Fibroblast of lung (primary cell): ENCODE data around the gene PRPF40B. TPM values are rescaled to one million over a fixed set of nuclear protein-coding genes. Genes with fewer than 3 reads are reported as not detected.

Experiments
- DNase-seq, 2 donors: peaks; one replicate each; pipeline versions ENCODE4 v3.0.0 to v3.0.0-alpha.2; 2010; ENCODE audit warnings: low read depth in 2 of 2
- H2AFZ ChIP-seq: 2 replicates; pipeline ENCODE4 v1.5.1; 2012; ENCODE audit warnings: low read length, control low read depth, inconsistent platforms
- H3K27ac ChIP-seq: 2 replicates; pipeline ENCODE4 v1.5.1; 2011; ENCODE audit warnings: low read length, control low read depth; ENCODE audit not compliant: insufficient read depth
- H3K27me3 ChIP-seq: 2 replicates; pipeline ENCODE4 v1.5.1; 2011; ENCODE audit warnings: mild to moderate bottlenecking, low read length; ENCODE audit not compliant: control insufficient read depth, insufficient read depth
- H3K36me3 ChIP-seq: 2 replicates; pipeline ENCODE4 v1.5.1; 2011; ENCODE audit warnings: low read length; ENCODE audit not compliant: control insufficient read depth, insufficient read depth
- H3K4me1 ChIP-seq: 2 replicates; pipeline ENCODE4 v1.5.1; 2011; ENCODE audit warnings: low read length; ENCODE audit not compliant: control insufficient read depth, insufficient read depth; ENCODE audit errors: extremely low read depth
- H3K4me2 ChIP-seq: 2 replicates; pipeline ENCODE4 v1.5.1; 2011; ENCODE audit warnings: low read length, control low read depth; ENCODE audit not compliant: insufficient read depth; ENCODE audit errors: extremely low read depth
- H3K4me3 ChIP-seq, 4 experiments: fragments of 200-600 bp in 1 of 4; sonication (generic) in 1 of 4; replicated peaks in 1 of 4; 2 replicates each; pipeline ENCODE4 v1.5.1; 2011 to 2016; ENCODE audit warnings: low read length in 4 of 4, low read depth in 3 of 4, mild to moderate bottlenecking in 3 of 4, control low read depth in 2 of 4, inconsistent platforms in 1 of 4, mixed read lengths in 1 of 4; ENCODE audit not compliant: insufficient read depth in 1 of 4; ENCODE audit errors: control extremely low read depth in 1 of 4
- H3K79me2 ChIP-seq: 2 replicates; pipeline ENCODE4 v1.5.1; 2012; ENCODE audit warnings: mild to moderate bottlenecking, low read length, inconsistent platforms; ENCODE audit not compliant: control insufficient read depth, insufficient read depth
- H3K9ac ChIP-seq: 2 replicates; pipeline ENCODE4 v1.5.1; 2011; ENCODE audit warnings: mild to moderate bottlenecking, low read length, control low read depth; ENCODE audit not compliant: insufficient read depth
- H3K9me3 ChIP-seq: 2 replicates; pipeline ENCODE4 v1.5.1; 2012; ENCODE audit warnings: low read depth, low read length; ENCODE audit not compliant: control insufficient read depth, insufficient read depth
- H4K20me1 ChIP-seq: 2 replicates; pipeline ENCODE4 v1.5.1; 2011; ENCODE audit warnings: low read length; ENCODE audit not compliant: control insufficient read depth, insufficient read depth; ENCODE audit errors: extremely low read depth
- EZH2 ChIP-seq: IDR thresholded peaks from 2 replicates; pipeline ENCODE4 v1.5.1; 2012; ENCODE audit warnings: low read length, control low read depth, mild to moderate bottlenecking; ENCODE audit errors: missing control alignments
- polyA plus RNA-seq, 2 donors: library from polyadenylated mRNA; depleted of rRNA in 1 of 2; stranded (reverse) in 1 of 2; unstranded in 1 of 2; fragments of >200 nt; gene quantifications; 2 replicates each; pipeline ENCODE4 v1.2.1, GENCODE V29; 2011 to 2012; ENCODE audit warnings: missing spikeins in 1 of 2
- total RNA-seq: library from RNA; depleted of rRNA; stranded (reverse); fragments of >200 nt; gene quantifications from 2 replicates; pipeline ENCODE4 v1.2.1, GENCODE V29; 2014
- TF ChIP-seq, protein P1 (sequence below), 2 donors: IDR thresholded peaks in 1 of 2; conservative IDR thresholded peaks in 1 of 2; 1 replicate in 1 of 2; 2 replicates in 1 of 2; pipeline ENCODE4 v1.5.1; 2011 to 2012; ENCODE audit warnings: low read length in 2 of 2, control low read depth in 1 of 2, inconsistent platforms in 1 of 2, low read depth in 1 of 2, mild to moderate bottlenecking in 1 of 2

PRPF40B gene
- total and polyA plus RNA-seq, 2 donors (not counting 1 experiment from before 2014, with no cell fraction given) = 6.4 to 11.7 TPM

DNA sequence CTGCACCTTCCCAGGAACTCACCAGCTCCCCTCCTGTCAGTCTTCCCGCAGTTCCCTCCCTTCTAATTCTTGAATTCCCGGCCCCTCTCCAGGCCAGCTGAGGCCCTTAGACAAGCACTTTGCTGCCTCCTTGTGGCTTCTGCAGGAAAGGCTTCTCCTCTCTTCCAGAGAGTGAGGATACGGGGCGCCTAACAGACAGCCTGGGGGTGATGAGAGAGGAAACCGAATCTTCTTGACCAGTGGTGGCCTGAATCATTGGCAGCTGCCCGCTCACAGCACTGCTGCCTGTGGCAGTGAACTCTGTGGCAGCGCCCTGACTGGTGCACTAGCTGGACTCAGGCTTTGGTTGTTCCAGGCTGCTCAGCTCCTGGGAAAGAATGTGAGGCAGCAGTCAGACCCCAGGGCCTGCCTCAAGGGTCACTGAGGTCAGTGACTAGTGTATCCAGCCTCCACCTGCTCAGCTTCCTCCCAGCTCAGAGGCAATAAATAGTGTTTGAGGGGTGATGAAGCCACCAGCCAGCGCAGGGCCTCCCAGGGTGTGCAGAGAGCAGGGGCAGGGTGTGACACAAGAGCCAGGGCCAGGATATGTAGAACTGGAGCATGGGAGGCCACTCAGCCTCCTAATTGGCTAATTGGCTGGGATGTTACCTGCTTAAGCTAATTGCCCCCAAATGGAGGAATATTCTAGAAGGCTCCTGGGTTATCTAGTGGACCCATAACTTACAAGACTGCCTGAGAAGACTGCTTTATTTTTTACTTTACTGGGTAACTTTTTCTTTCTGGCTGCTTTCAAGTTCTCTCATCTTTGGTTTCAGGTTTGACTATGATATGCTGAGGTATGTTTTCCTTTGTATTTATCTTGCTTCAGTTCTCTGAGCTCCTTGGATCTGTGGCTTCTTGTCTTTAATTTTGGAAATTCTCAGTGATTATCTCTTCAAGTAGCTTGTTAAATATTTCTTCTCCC lies 42.5 kb upstream of the PRPF40B start:
- H3K27ac ChIP-seq = no peak overlapping the region
- H2AFZ ChIP-seq = no peak overlapping the region
- DNase-seq = peak; percentile 63 to 73
- H3K4me1 ChIP-seq = no peaks in the 10 kb centered on the region
- H4K20me1 ChIP-seq = no peaks in the 10 kb centered on the region
- no peak overlapping the region for H3K9ac ChIP-seq
- H3K79me2 ChIP-seq = no peaks in the 10 kb centered on the region
- no peak for TF ChIP-seq EZH2
- TF ChIP-seq, protein P1, sequence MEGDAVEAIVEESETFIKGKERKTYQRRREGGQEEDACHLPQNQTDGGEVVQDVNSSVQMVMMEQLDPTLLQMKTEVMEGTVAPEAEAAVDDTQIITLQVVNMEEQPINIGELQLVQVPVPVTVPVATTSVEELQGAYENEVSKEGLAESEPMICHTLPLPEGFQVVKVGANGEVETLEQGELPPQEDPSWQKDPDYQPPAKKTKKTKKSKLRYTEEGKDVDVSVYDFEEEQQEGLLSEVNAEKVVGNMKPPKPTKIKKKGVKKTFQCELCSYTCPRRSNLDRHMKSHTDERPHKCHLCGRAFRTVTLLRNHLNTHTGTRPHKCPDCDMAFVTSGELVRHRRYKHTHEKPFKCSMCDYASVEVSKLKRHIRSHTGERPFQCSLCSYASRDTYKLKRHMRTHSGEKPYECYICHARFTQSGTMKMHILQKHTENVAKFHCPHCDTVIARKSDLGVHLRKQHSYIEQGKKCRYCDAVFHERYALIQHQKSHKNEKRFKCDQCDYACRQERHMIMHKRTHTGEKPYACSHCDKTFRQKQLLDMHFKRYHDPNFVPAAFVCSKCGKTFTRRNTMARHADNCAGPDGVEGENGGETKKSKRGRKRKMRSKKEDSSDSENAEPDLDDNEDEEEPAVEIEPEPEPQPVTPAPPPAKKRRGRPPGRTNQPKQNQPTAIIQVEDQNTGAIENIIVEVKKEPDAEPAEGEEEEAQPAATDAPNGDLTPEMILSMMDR (conservative IDR thresholded peaks at IDR 0.05 in 1 of 2, IDR thresholded peaks at IDR 0.05 in 1 of 2; ENCODE audit: low read depth in 1 of 2, low read length in 2 of 2) = peak; percentile 91 to 97
- H3K27me3 ChIP-seq = no peaks in the 10 kb centered on the region
- no peak overlapping the region for H3K4me3 ChIP-seq
- no peak overlapping the region for H3K4me2 ChIP-seq
- H3K36me3 ChIP-seq = no peaks in the 10 kb centered on the region
- H3K9me3 ChIP-seq = no peaks in the 10 kb centered on the region

DNA sequence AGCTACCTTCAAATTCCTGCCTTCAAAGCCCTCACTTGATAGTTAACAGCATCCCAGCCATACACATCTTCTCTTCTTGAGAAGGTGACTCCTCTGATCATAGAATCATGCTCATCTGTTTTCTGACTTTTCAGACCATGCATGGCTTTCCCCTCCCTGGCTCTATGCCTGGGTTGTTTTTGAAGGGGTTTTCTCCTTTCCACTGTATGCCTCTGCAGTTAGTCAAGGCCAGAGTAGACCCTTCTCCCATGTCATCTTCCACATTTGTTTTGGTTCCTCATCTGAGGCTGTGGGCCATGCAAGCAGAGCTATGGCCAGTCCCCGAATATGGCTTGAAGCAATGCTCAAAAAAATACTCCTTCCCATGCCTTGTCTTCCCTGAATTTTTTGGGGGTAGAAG lies 41.2 kb upstream of the PRPF40B start:
- H4K20me1 ChIP-seq = no peaks in the 10 kb centered on the region
- no peaks in the 10 kb centered on the region for H3K36me3 ChIP-seq
- H3K9me3 ChIP-seq = no peaks in the 10 kb centered on the region
- H3K9ac ChIP-seq = no peak overlapping the region
- no peaks in the 10 kb centered on the region for H3K4me1 ChIP-seq
- H3K79me2 ChIP-seq = no peaks in the 10 kb centered on the region
- no peak overlapping the region for H3K27ac ChIP-seq
- H2AFZ ChIP-seq = no peak overlapping the region
- DNase-seq = no peak
- no peaks in the 10 kb centered on the region for H3K27me3 ChIP-seq
- H3K4me2 ChIP-seq = no peak overlapping the region
- no peak for TF ChIP-seq EZH2
- TF ChIP-seq, protein P1 (conservative IDR thresholded peaks at IDR 0.05 in 1 of 2, IDR thresholded peaks at IDR 0.05 in 1 of 2; ENCODE audit: low read depth in 1 of 2, low read length in 2 of 2) = no peak
- H3K4me3 ChIP-seq = no peak overlapping the region

DNA sequence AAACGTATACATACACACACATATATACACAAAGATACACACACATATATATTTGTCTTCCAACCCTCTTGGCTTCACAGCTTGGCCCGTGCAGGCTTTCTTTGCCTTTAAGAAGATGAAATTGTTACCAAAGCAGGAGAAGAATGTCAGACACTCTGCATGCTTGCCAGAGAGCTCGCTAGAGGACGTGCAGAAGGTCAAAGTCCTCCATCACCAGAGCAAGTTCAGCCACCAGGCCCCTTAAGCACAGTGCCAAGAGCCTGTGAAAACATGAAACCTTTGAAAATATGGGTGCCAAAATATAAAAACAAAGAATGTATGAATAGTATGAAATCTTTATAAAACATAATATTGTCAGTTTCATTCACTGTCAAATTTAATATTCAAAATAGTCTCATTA lies 40.5 kb upstream of the PRPF40B start:
- Histone ChIP-seq H2AFZ (no peak overlapping the region), H3K4me1 (no peaks in the 10 kb centered on the region), H3K36me3 (no peaks in the 10 kb centered on the region), H3K4me3 (no peak overlapping the region), H3K4me2 (no peak overlapping the region), H3K79me2 (no peaks in the 10 kb centered on the region), H3K9me3 (no peaks in the 10 kb centered on the region), H3K9ac (no peak overlapping the region), H3K27ac (no peak overlapping the region), H3K27me3 (no peaks in the 10 kb centered on the region), H4K20me1 (no peaks in the 10 kb centered on the region)
- TF ChIP-seq EZH2 = no peak
- TF ChIP-seq, protein P1 (conservative IDR thresholded peaks at IDR 0.05 in 1 of 2, IDR thresholded peaks at IDR 0.05 in 1 of 2; ENCODE audit: low read depth in 1 of 2, low read length in 2 of 2) = no peak
- peak in 1 of 2 donors; percentile 28 for DNase-seq
